GM18507 (cell line): ENCODE results near the gene INVS.
A peak's percentile ranks its signal among the peaks of the same experiment; 100 is the strongest.
"Not testable (repeated sequence)": the region's sequence is repeated elsewhere in the genome, so short reads cannot be mapped to it uniquely, and the experiment has no call there.

ENCODE experiments used
- DNase-seq: peaks from one replicate; pipeline ENCODE4 v3.0.0; 2011; ENCODE audit warnings: low read depth; ENCODE audit not compliant: insufficient read length; ENCODE audit errors: extremely low spot score
- FAIRE-seq: peaks from 2 replicates; lab custom pipeline; 2011; peaks lifted over from hg19 to GRCh38; lab: Jason Lieb, UNC

INVS gene

DNA sequence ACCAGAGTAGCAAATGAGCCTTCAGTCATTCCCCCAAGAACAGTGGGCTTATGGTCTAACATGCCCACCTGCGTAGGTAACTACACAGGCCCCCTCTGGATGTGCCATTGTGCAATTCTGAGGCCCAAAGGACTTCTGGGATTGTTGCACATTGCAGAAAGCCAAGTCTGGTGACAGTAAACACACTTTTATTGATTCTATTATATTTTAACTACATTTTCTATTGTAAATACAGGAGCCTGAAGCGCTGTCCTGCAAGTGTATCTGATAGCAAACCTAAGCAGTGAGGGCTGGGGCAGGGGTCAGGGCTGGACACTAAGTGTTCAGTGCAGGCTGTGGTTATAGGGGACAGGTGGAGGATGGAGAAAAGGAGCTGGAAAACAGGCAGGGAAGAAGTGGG, 196.2 kb downstream of the INVS start:
- DNase-seq (no peak), FAIRE-seq (no peak)

DNA sequence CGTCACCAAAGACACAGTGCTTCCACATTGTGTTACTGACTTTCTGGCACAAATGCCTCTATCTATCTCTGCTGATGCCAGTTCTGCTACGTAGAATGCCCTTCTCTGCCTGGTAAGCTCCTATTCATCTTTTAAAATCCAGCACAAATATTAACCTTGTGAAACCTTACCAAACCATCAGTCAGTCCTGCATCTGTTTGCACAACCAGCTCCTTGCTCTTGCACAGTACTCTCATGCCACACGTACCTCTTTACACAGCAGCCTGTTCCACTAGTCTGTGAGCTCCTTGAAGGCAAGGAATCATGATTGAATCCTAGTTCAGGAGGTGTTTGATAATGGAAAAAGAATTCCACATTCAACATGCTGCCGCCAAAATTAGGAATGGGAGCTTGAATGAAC, 197.4 kb downstream of the INVS start:
- FAIRE-seq (no peak), DNase-seq (no peak)

DNA sequence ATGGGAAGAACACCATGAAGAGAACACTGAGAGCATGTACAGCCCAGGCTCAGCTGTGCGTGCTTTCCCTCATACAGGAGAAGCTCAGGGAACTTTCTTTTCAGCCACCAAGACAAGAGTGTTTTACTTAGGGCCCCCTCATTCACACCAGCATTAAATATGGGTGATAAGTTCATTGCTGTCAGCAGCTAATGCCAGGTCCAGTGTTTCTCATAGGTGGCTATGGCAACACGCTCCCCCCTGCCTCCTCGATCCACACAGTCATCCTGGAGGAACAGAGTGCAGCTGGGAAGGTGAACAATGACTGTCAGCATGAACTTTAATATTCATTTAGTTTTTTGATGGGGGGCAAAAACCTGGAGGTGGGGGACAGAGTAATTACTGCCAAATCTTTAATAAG, 199.3 kb downstream of the INVS start:
- DNase-seq (no peak), FAIRE-seq (no peak)

DNA sequence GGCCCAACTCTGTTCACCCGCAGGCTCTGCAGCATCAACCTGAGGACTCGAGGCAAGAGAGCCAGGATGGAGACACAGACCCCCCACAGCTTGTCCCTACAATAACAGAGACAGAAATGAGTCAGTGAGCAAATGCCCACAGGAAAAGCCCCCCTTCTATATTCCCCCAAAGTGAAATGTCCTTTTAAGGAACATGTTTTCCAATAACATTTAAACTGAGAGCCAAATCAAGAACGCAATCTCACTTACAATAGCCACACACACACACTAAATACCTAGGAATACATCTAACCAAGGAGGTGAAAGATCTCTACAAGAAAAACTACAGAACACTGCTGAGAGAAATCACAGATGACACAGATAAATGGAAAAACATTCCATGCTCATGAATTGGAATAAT, 204.7 kb downstream of the INVS start:
- FAIRE-seq (no peak), DNase-seq (no peak)

GRCh38 chr9:100306283-100306682, 207.2 kb downstream of the INVS start:
- FAIRE-seq (no peak), DNase-seq (no peak)

- no peak for FAIRE-seq
- no peak for DNase-seq
Measured at GRCh38 chr9:100307080-100307479, 208.0 kb downstream of the INVS start.

DNA sequence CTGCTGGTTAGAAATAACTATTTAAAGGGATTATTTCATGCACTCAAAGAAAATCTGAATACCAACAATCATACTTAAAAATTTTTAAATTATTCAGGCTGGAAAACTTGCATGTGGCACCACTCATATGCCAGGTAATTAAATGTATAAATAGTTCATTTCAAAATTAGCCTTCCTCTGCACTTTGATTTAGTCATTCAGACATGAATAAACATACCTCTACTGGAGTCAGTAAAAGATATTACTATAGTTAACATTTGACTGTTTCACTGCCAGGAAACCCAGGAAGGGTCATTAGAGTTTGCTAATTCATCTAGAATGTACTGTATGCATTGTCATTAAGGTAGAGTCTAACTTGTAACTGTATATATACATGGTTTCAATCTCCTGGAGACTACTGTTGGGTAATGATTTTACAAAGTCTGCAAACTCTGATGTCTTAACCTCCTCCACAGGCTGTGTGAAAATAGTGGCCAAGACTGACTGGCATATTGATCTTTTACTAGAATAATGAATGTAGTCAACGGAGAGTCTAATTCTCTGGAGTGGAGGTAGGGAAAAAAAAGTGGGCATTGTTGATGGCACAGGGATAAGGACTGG, 210.0 kb downstream of the INVS start:
- no peak for FAIRE-seq
- DNase-seq = no peak

- FAIRE-seq (no peak), DNase-seq (no peak)
Measured at GRCh38 chr9:100309992-100310391, 210.9 kb downstream of the INVS start.

- FAIRE-seq (no peak), DNase-seq (no peak)
Measured at GRCh38 chr9:100315561-100315960, 216.5 kb downstream of the INVS start.

- DNase-seq = no peak
- no peak for FAIRE-seq
Measured at GRCh38 chr9:100317706-100318105, 218.7 kb downstream of the INVS start.

- FAIRE-seq (peak; percentile 73), DNase-seq (no peak)
Measured at GRCh38 chr9:100322954-100323536, 224.0 kb downstream of the INVS start.

GRCh38 chr9:100324594-100325200, 225.7 kb downstream of the INVS start:
- DNase-seq (no peak), FAIRE-seq (peak; percentile 50)

GRCh38 chr9:100338736-100339135, 239.7 kb downstream of the INVS start:
- DNase-seq, FAIRE-seq: not testable (repeated sequence)

GRCh38 chr9:100340224-100340623, 241.2 kb downstream of the INVS start:
- FAIRE-seq (no peak), DNase-seq (no peak)

GRCh38 chr9:100341889-100342288, 242.8 kb downstream of the INVS start:
- FAIRE-seq (no peak), DNase-seq (no peak)

- no peak for FAIRE-seq
Measured at GRCh38 chr9:100346836-100347235, 247.8 kb downstream of the INVS start.

DNA sequence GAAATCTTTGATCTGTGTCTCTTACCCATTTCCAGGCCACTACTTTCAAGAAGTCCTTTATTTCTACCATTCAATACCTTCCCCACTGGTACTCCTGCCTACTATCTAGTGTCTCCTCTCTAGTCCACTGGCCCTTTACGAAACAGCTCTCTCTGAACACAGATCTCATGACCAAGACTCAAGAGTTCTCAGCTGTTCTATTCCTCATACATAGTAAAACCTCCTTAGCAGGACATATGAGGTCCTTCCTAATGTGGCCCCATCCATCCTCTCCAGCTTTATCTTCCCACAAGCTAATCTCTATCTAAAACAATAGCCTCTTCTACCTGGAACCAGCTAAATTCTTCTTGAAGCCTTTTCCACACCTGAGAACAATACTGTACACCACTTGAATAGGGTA, 251.1 kb downstream of the INVS start:
- no peak for DNase-seq
- no peak for FAIRE-seq

More at GRCh38 chr9:100346836-100347235, 247.8 kb downstream of the INVS start:
- no peak for DNase-seq
